Measurements from ENCODE around the gene IL10RB.

The IL10RB gene

GRCh38 chr21:33267250-33267649 lies 1.1 kb downstream of the IL10RB start:
- DNase-seq (ENCODE audit: low spot score): no peak

- no peak for DNase-seq (ENCODE audit: low spot score)
Measured at GRCh38 chr21:33268393-33268736, 2.2 kb downstream of the IL10RB start.

GRCh38 chr21:33268737-33269441 lies 2.7 kb downstream of the IL10RB start:
- peak; percentile 45 for DNase-seq (ENCODE audit: low spot score)

DNA sequence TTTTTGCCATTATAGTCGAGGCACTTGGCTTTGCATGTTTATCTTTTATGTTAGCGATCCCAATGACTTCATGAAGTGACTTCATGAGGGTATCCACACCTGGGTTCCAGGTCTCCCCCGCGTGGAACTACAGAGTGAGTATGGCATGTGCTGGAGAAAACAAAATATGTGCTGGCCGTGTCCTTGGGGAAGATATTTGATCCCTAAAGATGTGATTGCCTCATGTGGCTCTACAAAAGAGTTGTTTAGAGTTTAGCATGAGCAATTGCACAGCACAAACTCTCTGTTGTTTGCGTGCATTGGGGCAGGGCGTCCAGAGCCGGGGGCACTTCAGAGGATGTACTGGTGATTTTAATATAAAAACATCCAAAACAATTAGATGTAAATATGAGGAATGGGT lies 4.8 kb downstream of the IL10RB start:
- no peak for DNase-seq (ENCODE audit: low spot score)

DNA sequence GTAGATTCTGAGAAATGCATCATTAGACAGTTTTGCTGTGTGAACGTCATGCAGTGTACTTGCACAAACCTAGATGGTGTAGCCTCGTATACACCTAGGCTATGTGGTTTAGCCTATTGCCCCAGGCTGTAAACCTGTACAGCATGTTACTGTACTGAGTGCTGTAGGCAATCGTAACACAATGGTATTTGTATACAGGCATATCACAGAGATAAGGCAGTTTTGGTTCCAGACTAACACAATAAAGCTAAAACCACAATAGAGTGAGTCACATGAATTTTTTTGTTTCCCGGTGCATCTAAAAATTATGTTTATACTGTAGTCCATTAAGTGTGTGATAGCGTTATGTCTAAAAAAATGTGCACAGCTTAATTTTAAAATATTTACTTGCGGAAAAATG lies 6.9 kb downstream of the IL10RB start:
- no peak for DNase-seq (ENCODE audit: low spot score)

- DNase-seq (ENCODE audit: low spot score): no peak
Measured at GRCh38 chr21:33278721-33279120, 12.6 kb downstream of the IL10RB start.

GRCh38 chr21:33279330-33279820 lies 13.2 kb downstream of the IL10RB start:
- DNase-seq (ENCODE audit: low spot score): no peak

- DNase-seq (ENCODE audit: low spot score): no peak
Measured at GRCh38 chr21:33281096-33281652, 15.0 kb downstream of the IL10RB start.

- no peak for DNase-seq (ENCODE audit: low spot score)
Measured at GRCh38 chr21:33283203-33283602, 17.0 kb downstream of the IL10RB start.

GRCh38 chr21:33286076-33286475 lies 19.9 kb downstream of the IL10RB start:
- DNase-seq (ENCODE audit: low spot score): no peak

- no peak for DNase-seq (ENCODE audit: low spot score)
Measured at GRCh38 chr21:33286600-33287456, 20.7 kb downstream of the IL10RB start.

DNA sequence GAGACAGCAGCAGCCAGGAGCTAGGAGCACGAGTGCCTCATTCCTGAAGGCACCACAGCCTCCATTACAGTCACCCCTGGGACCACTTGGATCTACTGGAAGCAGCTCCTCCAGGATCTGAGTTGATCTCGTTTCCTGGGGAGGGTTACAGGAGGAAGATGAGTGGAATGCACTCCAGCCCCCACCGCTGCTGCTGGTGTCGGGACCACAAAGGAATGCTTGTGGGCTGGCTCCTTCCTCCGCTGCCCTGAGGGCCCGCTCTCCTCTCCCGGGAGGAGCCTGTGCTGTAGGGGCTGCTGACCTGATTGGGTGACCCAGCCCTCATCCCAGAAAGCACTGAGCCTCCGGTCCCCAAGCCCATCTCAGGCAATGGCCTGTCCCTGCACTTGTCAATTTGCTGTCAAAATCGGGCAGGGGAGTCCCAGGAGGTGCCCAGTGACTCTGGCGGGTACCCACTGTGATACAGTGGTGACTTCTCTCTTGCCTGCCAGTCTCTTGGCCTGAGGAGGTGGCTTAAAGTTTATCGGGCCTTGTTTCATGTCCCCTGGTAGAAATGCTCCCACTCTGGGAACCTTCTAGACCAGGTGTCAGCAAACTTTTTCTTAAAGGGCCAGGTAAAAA lies 23.1 kb downstream of the IL10RB start:
- no peak for DNase-seq (ENCODE audit: low spot score)

GRCh38 chr21:33290441-33290840 lies 24.3 kb downstream of the IL10RB start:
- no peak for DNase-seq (ENCODE audit: low spot score)

GRCh38 chr21:33291686-33292085 lies 25.5 kb downstream of the IL10RB start:
- DNase-seq (ENCODE audit: low spot score): no peak

- DNase-seq (ENCODE audit: low spot score): no peak
Measured at GRCh38 chr21:33292724-33293123, 26.6 kb downstream of the IL10RB start.

- no peak for DNase-seq (ENCODE audit: low spot score)
Measured at GRCh38 chr21:33293136-33293535, 27.0 kb downstream of the IL10RB start.

DNA sequence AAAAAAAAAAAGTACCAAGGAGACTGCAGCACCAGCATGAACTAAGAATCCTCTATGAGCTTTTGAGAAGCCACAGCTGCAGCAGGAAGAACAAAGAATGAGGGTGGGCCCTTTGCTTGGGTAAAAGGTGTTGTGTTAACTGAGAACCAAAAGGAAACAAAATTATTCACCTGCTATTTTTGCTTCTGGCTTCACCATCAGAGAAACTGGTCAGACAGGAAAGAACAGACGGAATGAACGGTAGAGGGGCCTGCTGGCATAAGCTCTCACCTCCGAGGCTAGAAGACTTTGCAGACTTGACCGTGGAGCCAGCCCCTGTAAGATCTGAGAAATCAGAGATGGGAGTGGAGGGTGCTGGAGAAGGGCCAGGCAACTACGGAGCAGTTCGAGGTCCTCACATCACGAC lies 27.6 kb downstream of the IL10RB start:
- peak; percentile 26 for DNase-seq (ENCODE audit: low spot score)

GRCh38 chr21:33296156-33296555 lies 30.0 kb downstream of the IL10RB start:
- no peak for DNase-seq (ENCODE audit: low spot score)

GRCh38 chr21:33299181-33299752 lies 33.1 kb downstream of the IL10RB start:
- DNase-seq (ENCODE audit: low spot score): peak; percentile 36

GRCh38 chr21:33300701-33301631 lies 34.8 kb downstream of the IL10RB start:
- DNase-seq (ENCODE audit: low spot score): no peak

- no peak for DNase-seq (ENCODE audit: low spot score)
Measured at GRCh38 chr21:33301632-33302002, 35.5 kb downstream of the IL10RB start.
